Mesendoderm (in vitro differentiated cells): Measurements from ENCODE around the gene APBA2.
"Not testable (repeated sequence)": the region's sequence is repeated elsewhere in the genome, so short reads cannot be mapped to it uniquely, and the experiment has no call there.

Source experiments
- DNase-seq: peaks from one replicate; pipeline ENCODE4 v3.0.0; 2013
- H2AK5ac ChIP-seq: 2 replicates; pipeline ENCODE4 v1.6.1; 2013; ENCODE audit warnings: low read length, inconsistent platforms
- H2BK120ac ChIP-seq: 2 replicates; pipeline ENCODE4 v1.6.1; 2013; ENCODE audit warnings: low read depth, mild to moderate bottlenecking, low read length, moderate library complexity, mixed read lengths
- H2BK15ac ChIP-seq: replicated peaks from 2 replicates; pipeline ENCODE4 v1.6.1; 2013; ENCODE audit warnings: low read depth, mild to moderate bottlenecking, moderate library complexity
- H2BK5ac ChIP-seq: 2 replicates; pipeline ENCODE4 v1.6.1; 2013; ENCODE audit warnings: low read length, inconsistent platforms
- H3K18ac ChIP-seq: 2 replicates; pipeline ENCODE4 v1.6.1; 2013; ENCODE audit warnings: mild to moderate bottlenecking, low read length, mixed read lengths
- H3K23ac ChIP-seq: one replicate; pipeline ENCODE4 v1.6.1; 2013; ENCODE audit warnings: low read length
- H3K27ac ChIP-seq: 2 replicates; pipeline ENCODE4 v1.5.1; 2013; ENCODE audit warnings: low read depth, mild to moderate bottlenecking, inconsistent platforms, low read length, moderate library complexity
- H3K27me3 ChIP-seq: 2 replicates; pipeline ENCODE4 v1.6.1; 2013; ENCODE audit warnings: low read length, control low read depth, mild to moderate bottlenecking, inconsistent platforms; ENCODE audit not compliant: insufficient read depth, poor library complexity
- H3K36me3 ChIP-seq: 2 replicates; pipeline ENCODE4 v1.6.1; 2013; ENCODE audit warnings: low read length, inconsistent platforms; ENCODE audit not compliant: control insufficient read depth, insufficient read depth
- H3K4ac ChIP-seq: one replicate; pipeline ENCODE4 v1.6.1; 2013; ENCODE audit warnings: low read depth, mild to moderate bottlenecking, low read length, moderate library complexity
- H3K4me1 ChIP-seq: 2 replicates; pipeline ENCODE4 v1.6.1; 2013; ENCODE audit warnings: low read depth, low read length, inconsistent platforms; ENCODE audit not compliant: control insufficient read depth
- H3K4me2 ChIP-seq: 2 replicates; pipeline ENCODE4 v1.6.1; 2013; ENCODE audit warnings: low read length
- H3K4me3 ChIP-seq: 2 replicates; pipeline ENCODE4 v1.5.1; 2013; ENCODE audit warnings: mild to moderate bottlenecking, low read length
- H3K56ac ChIP-seq: one replicate; pipeline ENCODE4 v1.6.1; 2013; ENCODE audit warnings: low read length
- H3K79me1 ChIP-seq: 2 replicates; pipeline ENCODE4 v1.6.1; 2013; ENCODE audit warnings: low read length, inconsistent platforms
- H3K79me2 ChIP-seq: 2 replicates; pipeline ENCODE4 v1.6.1; 2013; ENCODE audit warnings: mild to moderate bottlenecking, low read length; ENCODE audit not compliant: control insufficient read depth, insufficient read depth
- H3K9ac ChIP-seq: 2 replicates; pipeline ENCODE4 v1.6.1; 2013; ENCODE audit warnings: low read length, inconsistent platforms
- H4K5ac ChIP-seq: one replicate; pipeline ENCODE4 v1.6.1; 2013; ENCODE audit warnings: low read length
- H4K8ac ChIP-seq: one replicate; pipeline ENCODE4 v1.6.1; 2013; ENCODE audit warnings: low read depth, mild to moderate bottlenecking, control low read depth, low read length, moderate library complexity
- WGBS: extraction: QIAGEN DNeasy Blood & Tissue Kit; methylation state at CpG from one replicate; pipeline ENCODE4 v1.1.7; 2013; ENCODE audit warnings: low lambda C conversion rate, missing lambda C conversion rate; ENCODE audit not compliant: insufficient coverage; ENCODE audit errors: extremely low coverage; 5-methylcytosine and 5-hydroxymethylcytosine counted together

APBA2 gene

GRCh38 chr15:28889871-28890270, 4.1 kb downstream of the APBA2 start:
- not testable (repeated sequence) for H3K79me1 ChIP-seq, H3K27ac ChIP-seq, H4K8ac ChIP-seq, DNase-seq, H3K79me2 ChIP-seq, H2BK15ac ChIP-seq, H2BK5ac ChIP-seq, H3K4me2 ChIP-seq, H3K18ac ChIP-seq, H3K4ac ChIP-seq, H2AK5ac ChIP-seq, H3K56ac ChIP-seq, H3K23ac ChIP-seq, H3K27me3 ChIP-seq, H4K5ac ChIP-seq, H3K4me1 ChIP-seq, H2BK120ac ChIP-seq, H3K36me3 ChIP-seq, H3K4me3 ChIP-seq, H3K9ac ChIP-seq
- WGBS, result no CpG with 5 or more reads among the region's 6 CpGs

- H2BK15ac ChIP-seq, H3K27ac ChIP-seq, H4K5ac ChIP-seq, H3K23ac ChIP-seq, H3K36me3 ChIP-seq, H2BK120ac ChIP-seq, H3K4me2 ChIP-seq, H3K4ac ChIP-seq, H3K18ac ChIP-seq, H3K4me1 ChIP-seq, H2BK5ac ChIP-seq, H2AK5ac ChIP-seq, H3K9ac ChIP-seq, H4K8ac ChIP-seq, H3K4me3 ChIP-seq, DNase-seq, H3K79me1 ChIP-seq, H3K56ac ChIP-seq, H3K79me2 ChIP-seq, H3K27me3 ChIP-seq: not testable (repeated sequence)
- no CpG with 5 or more reads among the region's 4 CpGs for WGBS
These were observed 4.5 kb downstream of the APBA2 start for GRCh38 chr15:28890291-28890690.

- no peak overlapping the region for H3K27ac ChIP-seq
- H3K27me3 ChIP-seq, result peaks cover 3% of the 10 kb centered on the region
- H3K18ac ChIP-seq, result no peak overlapping the region
- no peak overlapping the region for H3K56ac ChIP-seq
- no peak overlapping the region for H3K4me2 ChIP-seq
- H4K5ac ChIP-seq, result no peak overlapping the region
- H3K23ac ChIP-seq, result no peak overlapping the region
- H3K4me1 ChIP-seq, result no peaks in the 10 kb centered on the region
- H2BK120ac ChIP-seq, result no peak overlapping the region
- no peaks in the 10 kb centered on the region for H3K36me3 ChIP-seq
- H2BK5ac ChIP-seq, result no peak overlapping the region
- H3K9ac ChIP-seq, result no peak overlapping the region
- no peak overlapping the region for H2BK15ac ChIP-seq
- H3K4ac ChIP-seq, result no peak overlapping the region
- H4K8ac ChIP-seq, result no peak overlapping the region
- no peak overlapping the region for H3K4me3 ChIP-seq
- H3K79me1 ChIP-seq, result no peaks in the 10 kb centered on the region
- no peak for DNase-seq
- no peaks in the 10 kb centered on the region for H3K79me2 ChIP-seq
- no CpG with 5 or more reads among the region's 15 CpGs for WGBS
- H2AK5ac ChIP-seq, result no peak overlapping the region
These were observed 5.1 kb downstream of the APBA2 start for GRCh38 chr15:28890711-28891495.

GRCh38 chr15:28891588-28891987, 5.8 kb downstream of the APBA2 start:
- Histone ChIP-seq H4K5ac (no peak overlapping the region), H3K27me3 (peaks cover 1% of the 10 kb centered on the region), H3K4me2 (no peak overlapping the region), H2BK5ac (no peak overlapping the region), H3K4me3 (no peak overlapping the region), H3K56ac (no peak overlapping the region), H3K79me2 (no peaks in the 10 kb centered on the region), H2BK15ac (no peak overlapping the region), H4K8ac (no peak overlapping the region), H3K36me3 (no peaks in the 10 kb centered on the region), H3K27ac (no peak overlapping the region), H2BK120ac (no peak overlapping the region), H3K18ac (no peak overlapping the region), H3K4ac (no peak overlapping the region), H3K23ac (no peak overlapping the region), H3K9ac (no peak overlapping the region), H3K79me1 (no peaks in the 10 kb centered on the region), H3K4me1 (no peaks in the 10 kb centered on the region), H2AK5ac (no peak overlapping the region)
- no CpG with 5 or more reads among the region's 6 CpGs for WGBS
- no peak for DNase-seq

- no peak overlapping the region for H2BK120ac ChIP-seq
- WGBS, result no CpG with 5 or more reads among the region's 12 CpGs
- H3K79me1 ChIP-seq, result no peaks in the 10 kb centered on the region
- no peaks in the 10 kb centered on the region for H3K36me3 ChIP-seq
- H3K4ac ChIP-seq, result no peak overlapping the region
- H3K56ac ChIP-seq, result no peak overlapping the region
- no peak overlapping the region for H2BK15ac ChIP-seq
- DNase-seq, result no peak
- H3K4me1 ChIP-seq, result no peaks in the 10 kb centered on the region
- H3K27me3 ChIP-seq, result no peaks in the 10 kb centered on the region
- no peak overlapping the region for H2BK5ac ChIP-seq
- H4K8ac ChIP-seq, result no peak overlapping the region
- H3K23ac ChIP-seq, result no peak overlapping the region
- H3K9ac ChIP-seq, result no peak overlapping the region
- no peak overlapping the region for H3K4me3 ChIP-seq
- H4K5ac ChIP-seq, result no peak overlapping the region
- no peaks in the 10 kb centered on the region for H3K79me2 ChIP-seq
- no peak overlapping the region for H3K4me2 ChIP-seq
- H3K27ac ChIP-seq, result no peak overlapping the region
- H2AK5ac ChIP-seq, result no peak overlapping the region
- H3K18ac ChIP-seq, result no peak overlapping the region
These were observed 7.2 kb downstream of the APBA2 start for GRCh38 chr15:28892789-28893610.
